ENCODE results near the gene CSRNP3.

DNA sequence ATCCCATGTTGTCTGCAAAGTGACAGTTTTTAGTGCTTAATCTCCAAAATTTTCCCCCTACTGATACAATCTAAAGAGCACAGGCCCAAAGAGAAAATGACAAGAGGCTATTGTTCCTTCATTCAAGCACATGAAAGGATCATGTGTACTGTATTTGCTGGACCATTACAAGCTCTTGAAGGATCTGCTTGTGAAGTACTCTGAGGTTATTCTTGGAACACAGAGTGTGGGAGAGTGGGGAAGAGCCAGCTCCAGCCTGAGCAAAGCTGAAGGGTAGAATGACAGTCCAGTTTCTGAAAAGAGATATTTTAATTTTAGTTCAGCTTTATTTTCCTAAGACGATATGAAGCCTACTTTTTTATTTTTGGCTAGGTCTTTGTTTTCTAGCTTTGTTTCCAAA is 212.3 kb downstream of the CSRNP3 start:
- TF ChIP-seq KDM1A (IDR thresholded peaks at IDR 0.05; ENCODE audit: low read depth), result no peak
- TF ChIP-seq, protein P1, sequence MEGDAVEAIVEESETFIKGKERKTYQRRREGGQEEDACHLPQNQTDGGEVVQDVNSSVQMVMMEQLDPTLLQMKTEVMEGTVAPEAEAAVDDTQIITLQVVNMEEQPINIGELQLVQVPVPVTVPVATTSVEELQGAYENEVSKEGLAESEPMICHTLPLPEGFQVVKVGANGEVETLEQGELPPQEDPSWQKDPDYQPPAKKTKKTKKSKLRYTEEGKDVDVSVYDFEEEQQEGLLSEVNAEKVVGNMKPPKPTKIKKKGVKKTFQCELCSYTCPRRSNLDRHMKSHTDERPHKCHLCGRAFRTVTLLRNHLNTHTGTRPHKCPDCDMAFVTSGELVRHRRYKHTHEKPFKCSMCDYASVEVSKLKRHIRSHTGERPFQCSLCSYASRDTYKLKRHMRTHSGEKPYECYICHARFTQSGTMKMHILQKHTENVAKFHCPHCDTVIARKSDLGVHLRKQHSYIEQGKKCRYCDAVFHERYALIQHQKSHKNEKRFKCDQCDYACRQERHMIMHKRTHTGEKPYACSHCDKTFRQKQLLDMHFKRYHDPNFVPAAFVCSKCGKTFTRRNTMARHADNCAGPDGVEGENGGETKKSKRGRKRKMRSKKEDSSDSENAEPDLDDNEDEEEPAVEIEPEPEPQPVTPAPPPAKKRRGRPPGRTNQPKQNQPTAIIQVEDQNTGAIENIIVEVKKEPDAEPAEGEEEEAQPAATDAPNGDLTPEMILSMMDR (IDR thresholded peaks at IDR 0.05), result no peak
- TF ChIP-seq MYC (IDR thresholded peaks at IDR 0.05; ENCODE audit: borderline replicate concordance, low read length), result no peak
- TF ChIP-seq POLR2A (IDR thresholded peaks at IDR 0.05; ENCODE audit: low read length), result no peak
